ENCODE data around the gene GPR62. TPM values are rescaled to one million over a fixed set of nuclear protein-coding genes. Genes with fewer than 3 reads are reported as not detected.
"Not testable (repeated sequence)": the region's sequence is repeated elsewhere in the genome, so short reads cannot be mapped to it uniquely, and the experiment has no call there.

GPR62 gene
- total and polyA plus RNA-seq, 2 experiments from 2014 or later, result 0.10 to 0.38 TPM

GRCh38 chr3:51928438-51928837 lies 26.7 kb upstream of the GPR62 start:
- no peak overlapping the region for H3K27ac ChIP-seq (ENCODE audit: low read depth)
- ATAC-seq (no peak), DNase-seq (ENCODE audit: low spot score) (no peak)
- no peaks in the 10 kb centered on the region for H3K27me3 ChIP-seq (ENCODE audit: insufficient read depth)
- H3K4me1 Mint-ChIP-seq, result no peaks in the 10 kb centered on the region
- H3K27me3 Mint-ChIP-seq (ENCODE audit: insufficient read depth, low read depth, poor library complexity), result no peaks in the 10 kb centered on the region
- no peak overlapping the region for H3K27ac Mint-ChIP-seq
- peaks cover 3% of the 10 kb centered on the region; the same call in 1 of the 2 replicates for H4K20me1 ChIP-seq (replicated peaks; ENCODE audit: insufficient read depth)
- H3K4me3 ChIP-seq, result no peak overlapping the region
- H3K4me1 ChIP-seq (ENCODE audit: insufficient read depth), result no peaks in the 10 kb centered on the region
- H3F3A ChIP-seq (replicated peaks; ENCODE audit: low read depth), result no peaks in the 10 kb centered on the region
- no peaks in the 10 kb centered on the region for H3K36me3 ChIP-seq (ENCODE audit: insufficient read depth)
- peaks cover 27% of the 10 kb centered on the region for H3K36me3 Mint-ChIP-seq (ENCODE audit: low read depth)
- H3K9me2 ChIP-seq (ENCODE audit: insufficient read depth), result no peaks in the 10 kb centered on the region
- H3K79me2 ChIP-seq (replicated peaks; ENCODE audit: insufficient read depth), result no peaks in the 10 kb centered on the region
- no peak overlapping the region for H3K4me2 ChIP-seq
- H2AFZ ChIP-seq, result no peak overlapping the region
- no peaks in the 10 kb centered on the region for H3K9me3 Mint-ChIP-seq
- TF ChIP-seq REST (IDR thresholded peaks at IDR 0.05; ENCODE audit: unreplicated experiment) (no peak), CREB1 (CRISPR knock-in tag; IDR thresholded peaks at IDR 0.05; ENCODE audit: low read depth) (no peak), ZNF331 (CRISPR knock-in tag; IDR thresholded peaks at IDR 0.05; ENCODE audit: low read depth) (no peak), POLR2AphosphoS5 (IDR thresholded peaks at IDR 0.05; ENCODE audit: low read depth) (no peak), NANOG (IDR thresholded peaks at IDR 0.05; ENCODE audit: borderline replicate concordance) (no peak), EZH2 (IDR thresholded peaks at IDR 0.05; ENCODE audit: low read depth, unreplicated experiment) (no peak), STAT1 (IDR thresholded peaks at IDR 0.05; ENCODE audit: unreplicated experiment) (no peak), ZNF462 (CRISPR knock-in tag; IDR thresholded peaks at IDR 0.05) (no peak)
- no peak overlapping the region for H3K4me3 Mint-ChIP-seq

GRCh38 chr3:51928981-51929380 lies 26.2 kb upstream of the GPR62 start:
- not testable (repeated sequence) for H3K27ac ChIP-seq (ENCODE audit: low read depth); H3K9me2 ChIP-seq (ENCODE audit: insufficient read depth); H3K36me3 ChIP-seq (ENCODE audit: insufficient read depth); H3K27me3 Mint-ChIP-seq (ENCODE audit: insufficient read depth, low read depth, poor library complexity); H4K20me1 ChIP-seq (replicated peaks; ENCODE audit: insufficient read depth); H3K4me1 ChIP-seq (ENCODE audit: insufficient read depth); ATAC-seq; H3K4me1 Mint-ChIP-seq; H3K9me3 Mint-ChIP-seq; H3K4me3 Mint-ChIP-seq; H3K27me3 ChIP-seq (ENCODE audit: insufficient read depth); H3F3A ChIP-seq (replicated peaks; ENCODE audit: low read depth); H3K79me2 ChIP-seq (replicated peaks; ENCODE audit: insufficient read depth); DNase-seq (ENCODE audit: low spot score); H3K4me3 ChIP-seq; H3K27ac Mint-ChIP-seq; H3K4me2 ChIP-seq; H2AFZ ChIP-seq
- H3K36me3 Mint-ChIP-seq (ENCODE audit: low read depth), result peaks cover 31% of the 10 kb centered on the region
